ENCODE measurements around the gene MUS81.
"Not testable (repeated sequence)": the region's sequence is repeated elsewhere in the genome, so short reads cannot be mapped to it uniquely, and the experiment has no call there.

The MUS81 gene

GRCh38 chr11:65847746-65848145 is 12.5 kb upstream of the MUS81 start:
- DNase-seq (ENCODE audit: low read depth) = no peak

GRCh38 chr11:65848693-65849092 is 11.5 kb upstream of the MUS81 start:
- not testable (repeated sequence) for DNase-seq (ENCODE audit: low read depth)

GRCh38 chr11:65849366-65849765 is 10.9 kb upstream of the MUS81 start:
- DNase-seq (ENCODE audit: low read depth) = no peak

GRCh38 chr11:65849771-65850216 is 10.4 kb upstream of the MUS81 start:
- no peak for DNase-seq (ENCODE audit: low read depth)

GRCh38 chr11:65850217-65851082 is 9.8 kb upstream of the MUS81 start:
- no peak for DNase-seq (ENCODE audit: low read depth)

GRCh38 chr11:65851083-65851579 is 9.1 kb upstream of the MUS81 start:
- no peak for DNase-seq (ENCODE audit: low read depth)

- DNase-seq (ENCODE audit: low read depth) = no peak
These were observed 8.3 kb upstream of the MUS81 start for GRCh38 chr11:65851811-65852507.

- no peak for DNase-seq (ENCODE audit: low read depth)
These were observed 7.6 kb upstream of the MUS81 start for GRCh38 chr11:65852508-65853245.

- DNase-seq (ENCODE audit: low read depth) = no peak
These were observed 6.8 kb upstream of the MUS81 start for GRCh38 chr11:65853246-65853979.

GRCh38 chr11:65854161-65854592 is 6.1 kb upstream of the MUS81 start:
- no peak for DNase-seq (ENCODE audit: low read depth)

GRCh38 chr11:65854852-65855837 is 5.1 kb upstream of the MUS81 start:
- DNase-seq (ENCODE audit: low read depth) = no peak

GRCh38 chr11:65855927-65856363 is 4.3 kb upstream of the MUS81 start:
- no peak for DNase-seq (ENCODE audit: low read depth)

GRCh38 chr11:65856689-65857499 is 3.3 kb upstream of the MUS81 start:
- peak; percentile 33 for DNase-seq (ENCODE audit: low read depth)

GRCh38 chr11:65857500-65857852 is 2.8 kb upstream of the MUS81 start:
- no peak for DNase-seq (ENCODE audit: low read depth)

- peak; percentile 95 for DNase-seq (ENCODE audit: low read depth)
These were observed 2.2 kb upstream of the MUS81 start, which contains the start of gene CFL1 for GRCh38 chr11:65857853-65858680. CFL1 (minus strand) TSS chr11:65858180; CDS start chr11:65858099, 81 bp downstream.

GRCh38 chr11:65858681-65859087 is 1.5 kb upstream of the MUS81 start:
- DNase-seq (ENCODE audit: low read depth) = no peak

- peak; percentile 91 for DNase-seq (ENCODE audit: low read depth)
These were observed 980 bp upstream of the MUS81 start for GRCh38 chr11:65859095-65859811.

GRCh38 chr11:65859812-65860277 is 388 bp upstream of the MUS81 start:
- DNase-seq (ENCODE audit: low read depth) = no peak
